SK-N-SH treated with all-trans-retinoic acid at 6 μM for 48 hours (cell line): ENCODE data around the gene KCNK2.

Experiments used
- ARNTL ChIP-seq: fragments of 450-650 bp; formaldehyde crosslinking; IDR thresholded peaks from 2 replicates; pipeline ENCODE4 v1.5.0; 2020; ENCODE audit warnings: low read depth, mild to moderate bottlenecking, moderate library complexity, borderline replicate concordance
- BACH2 ChIP-seq: fragments of 250-450 bp; sonication (Bioruptor Pico); IDR thresholded peaks from 2 replicates; pipeline ENCODE4 v1.9.0; 2021; ENCODE audit warnings: mild to moderate bottlenecking, borderline replicate concordance
- CREB5 ChIP-seq: fragments of 250-450 bp; sonication (Bioruptor Pico); IDR thresholded peaks from 2 replicates; pipeline ENCODE4 v1.5.1; 2020; ENCODE audit warnings: low read depth, mild to moderate bottlenecking, moderate library complexity
- CSRNP3 ChIP-seq: fragments of 250-450 bp; sonication (Bioruptor Pico); IDR thresholded peaks from 2 replicates; pipeline ENCODE4 v1.5.1; 2021; ENCODE audit warnings: mild to moderate bottlenecking, moderate library complexity
- PATZ1 ChIP-seq: fragments of 250-450 bp; sonication (Bioruptor Pico); IDR thresholded peaks from 2 replicates; pipeline ENCODE4 v1.8.0; 2020; ENCODE audit warnings: mild to moderate bottlenecking, moderate library complexity, borderline replicate concordance
- POU6F1 ChIP-seq: fragments of 250-450 bp; sonication (Bioruptor Pico); IDR thresholded peaks from 2 replicates; pipeline ENCODE4 v1.8.0; 2021; ENCODE audit warnings: low read depth, mild to moderate bottlenecking, moderate library complexity, borderline replicate concordance
- RARB ChIP-seq: fragments of 250-450 bp; sonication (Bioruptor Pico); IDR thresholded peaks from 2 replicates; pipeline ENCODE4 v1.8.0; 2021; ENCODE audit warnings: mild to moderate bottlenecking, moderate library complexity
- SNAI2 ChIP-seq: fragments of 250-450 bp; sonication (Bioruptor Pico); IDR thresholded peaks from 2 replicates; pipeline ENCODE4 v1.5.0; 2020; ENCODE audit warnings: mild to moderate bottlenecking, moderate library complexity
- TCF4 ChIP-seq: fragments of 250-450 bp; sonication (Bioruptor Pico); IDR thresholded peaks from 2 replicates; pipeline ENCODE4 v1.8.0; 2021; ENCODE audit warnings: mild to moderate bottlenecking, moderate library complexity, borderline replicate concordance
- TOX ChIP-seq: fragments of 250-450 bp; sonication (Bioruptor Pico); IDR thresholded peaks from 2 replicates; pipeline ENCODE4 v1.8.0; 2021; ENCODE audit warnings: mild to moderate bottlenecking, moderate library complexity, borderline replicate concordance
- ZFP3 ChIP-seq: fragments of 250-450 bp; sonication (Bioruptor Pico); IDR thresholded peaks from 2 replicates; pipeline ENCODE4 v1.5.0; 2020; ENCODE audit warnings: mild to moderate bottlenecking, moderate library complexity
- ZNF565 ChIP-seq: fragments of 450-650 bp; formaldehyde crosslinking; conservative IDR thresholded peaks from 2 replicates; pipeline ENCODE4 v1.5.0; 2020; ENCODE audit warnings: low read depth, mild to moderate bottlenecking, moderate library complexity
- ZNF70 ChIP-seq: fragments of 450-650 bp; formaldehyde crosslinking; IDR thresholded peaks from 2 replicates; pipeline ENCODE4 v1.5.0; 2020; ENCODE audit warnings: mild to moderate bottlenecking, moderate library complexity

GRCh38 chr1:215132156-215132555, 49.6 kb downstream of the KCNK2 start:
- TF ChIP-seq TOX (CRISPR knock-in tag) (no peak), RARB (no peak), PATZ1 (CRISPR knock-in tag) (no peak), ARNTL (CRISPR knock-in tag) (no peak), CSRNP3 (CRISPR knock-in tag) (no peak), ZFP3 (CRISPR knock-in tag) (no peak), BACH2 (CRISPR knock-in tag) (no peak), ZNF70 (CRISPR knock-in tag) (no peak), TCF4 (CRISPR knock-in tag) (no peak), CREB5 (CRISPR knock-in tag) (no peak), SNAI2 (CRISPR knock-in tag) (no peak), POU6F1 (CRISPR knock-in tag) (no peak), ZNF565 (no peak)
